HepG2 (cell line): ENCODE measurements around the gene PIGW. TPM values are rescaled to one million over a fixed set of nuclear protein-coding genes. Genes with fewer than 3 reads are reported as not detected.

Source experiments
- ATAC-seq: fragments of 200-7000 bp; cut with Tn5 transposase; 3 replicates; pipeline ENCODE4 v1.9.1; 2020; ENCODE audit warnings: mild to moderate bottlenecking, moderate library complexity
- BruUV-seq: library from RNA; stranded (reverse); fragments of 400-500 nt; replicated peaks from 2 replicates; lab custom pipeline; 2021; lab: Mats Ljungman, UMichigan
- CTCF ChIA-PET: fragments of 300-600 bp; formaldehyde crosslinking; extraction: SDS; loops from one replicate; lab custom pipeline; 2021; ENCODE audit warnings: low total read pairs, inconsistent platforms, low intra/inter-chr PET ratio; lab: Yijun Ruan, JAX
- POLR2A ChIA-PET: fragments of 350-600 bp; sonication (Branson Sonifier 250); formaldehyde crosslinking; loops from one replicate; lab custom pipeline; 2020; ENCODE audit warnings: antibody characterized with exemption, inconsistent platforms; lab: Yijun Ruan, JAX
- DNase-seq: peaks from one replicate; pipeline ENCODE4 v3.0.0-alpha.2; 2015; ENCODE audit warnings: low spot score
- FAIRE-seq: peaks from 3 replicates; lab custom pipeline; 2011; peaks lifted over from hg19 to GRCh38; lab: Jason Lieb, UNC
- H2AFZ ChIP-seq: one replicate; pipeline ENCODE4 v1.6.1; 2011; ENCODE audit warnings: low read length, inconsistent platforms
- H3K27ac ChIP-seq: fragments of 300-600 bp; 3 replicates; pipeline ENCODE4 v1.8.0; 2011; ENCODE audit warnings: mixed run types, mild to moderate bottlenecking, mixed read lengths, low read length, inconsistent platforms; ENCODE audit not compliant: insufficient read depth; ENCODE audit errors: extremely low read length
- H3K27me3 ChIP-seq, 2 experiments: fragments of 200-600 bp in 1 of 2; 2 replicates in 1 of 2; 3 replicates in 1 of 2; pipeline versions ENCODE4 v1.6.0 to v1.8.0; 2011; ENCODE audit warnings: low read length in 2 of 2, mild to moderate bottlenecking in 2 of 2, moderate library complexity in 2 of 2, inconsistent platforms in 1 of 2; ENCODE audit not compliant: insufficient read depth in 2 of 2, control insufficient read depth in 1 of 2
- H3K36me3 ChIP-seq, 2 experiments: fragments of 200-600 bp in 1 of 2; replicated peaks in 1 of 2; 2 replicates in 1 of 2; 3 replicates in 1 of 2; pipeline versions ENCODE4 v1.5.1 to v1.8.0; 2011; ENCODE audit warnings: low read length in 2 of 2, inconsistent platforms in 1 of 2; ENCODE audit not compliant: insufficient read depth in 2 of 2, control insufficient read depth in 1 of 2
- H3K4me1 ChIP-seq: 2 replicates; pipeline ENCODE4 v1.5.1; 2012; ENCODE audit warnings: low read length, inconsistent platforms; ENCODE audit not compliant: insufficient read depth
- H3K4me2 ChIP-seq: 2 replicates; pipeline ENCODE4 v1.6.0; 2011; ENCODE audit warnings: low read depth, low read length, inconsistent platforms
- H3K4me3 ChIP-seq, 3 experiments: fragments of 200-600 bp in 1 of 3; sonication (generic), shearing (Covaris generic) in 1 of 3; replicated peaks in 1 of 3; 2 replicates each; pipeline ENCODE4 v1.5.1; 2011 to 2016; ENCODE audit warnings: low read length in 3 of 3, inconsistent platforms in 2 of 3, low read depth in 2 of 3, mild to moderate bottlenecking in 2 of 3, control low read depth in 1 of 3, mixed read lengths in 1 of 3; ENCODE audit not compliant: insufficient read depth in 1 of 3
- H3K79me2 ChIP-seq: one replicate; pipeline ENCODE4 v1.6.1; 2011; ENCODE audit warnings: low read length, inconsistent platforms; ENCODE audit not compliant: insufficient read depth
- H3K9ac ChIP-seq: 2 replicates; pipeline ENCODE4 v1.6.0; 2011; ENCODE audit warnings: mild to moderate bottlenecking, low read depth, low read length, inconsistent platforms; ENCODE audit not compliant: insufficient read depth
- H3K9me3 ChIP-seq: 2 replicates; pipeline ENCODE4 v1.5.1; 2012; ENCODE audit warnings: mild to moderate bottlenecking, low read length
- H4K20me1 ChIP-seq: 2 replicates; pipeline ENCODE4 v1.6.0; 2011; ENCODE audit warnings: inconsistent platforms, mild to moderate bottlenecking, low read length, moderate library complexity; ENCODE audit not compliant: insufficient read depth
- BRF2 ChIP-seq: sonication (generic); formaldehyde crosslinking; IDR thresholded peaks from 2 replicates; pipeline ENCODE4 v1.8.1; 2022; ENCODE audit warnings: mild to moderate bottlenecking, missing genetic modification reagents
- GPN1 ChIP-seq: sonication (generic); formaldehyde crosslinking; IDR thresholded peaks from 2 replicates; pipeline ENCODE4 v1.5.1; 2020; ENCODE audit warnings: missing genetic modification reagents, borderline replicate concordance
- GTF3A ChIP-seq: sonication (generic); formaldehyde crosslinking; conservative IDR thresholded peaks from 2 replicates; pipeline ENCODE4 v1.4.0; 2020; ENCODE audit warnings: mild to moderate bottlenecking, missing genetic modification reagents
- KDM4B ChIP-seq: sonication (generic); formaldehyde crosslinking; IDR thresholded peaks from 2 replicates; pipeline ENCODE4 v1.4.0; 2020; ENCODE audit warnings: missing genetic modification reagents
- KLF11 ChIP-seq: IDR thresholded peaks from 2 replicates; pipeline ENCODE4 v1.6.1; 2016; ENCODE audit warnings: missing compliant biosample characterization
- SAFB2 ChIP-seq: sonication (generic); formaldehyde crosslinking; IDR thresholded peaks from 2 replicates; pipeline ENCODE4 v1.5.1; 2020; ENCODE audit warnings: missing genetic modification reagents, low read depth, mild to moderate bottlenecking, borderline replicate concordance
- SRSF1 ChIP-seq: fragments of 200-400 bp; formaldehyde crosslinking; optimal IDR thresholded peaks from 2 replicates; pipeline ENCODE3; 2017; ENCODE audit warnings: mild to moderate bottlenecking, low read depth, low read length, moderate library complexity
- ZBTB44 ChIP-seq: sonication (generic); formaldehyde crosslinking; IDR thresholded peaks from 2 replicates; pipeline ENCODE4 v1.4.0; 2020; ENCODE audit warnings: missing genetic modification reagents
- ZC3H13 ChIP-seq: sonication (generic); formaldehyde crosslinking; IDR thresholded peaks from 2 replicates; pipeline ENCODE4 v1.8.1; 2023; ENCODE audit warnings: mild to moderate bottlenecking, missing genetic modification reagents, moderate library complexity
- ZNF337 ChIP-seq: sonication (generic); formaldehyde crosslinking; IDR thresholded peaks from 2 replicates; pipeline ENCODE4 v1.5.1; 2020; ENCODE audit warnings: missing genetic modification reagents, low read depth, mild to moderate bottlenecking, borderline replicate concordance
- ZNF747 ChIP-seq: sonication (generic); formaldehyde crosslinking; IDR thresholded peaks from 2 replicates; pipeline ENCODE4 v1.8.1; 2023; ENCODE audit warnings: missing genetic modification reagents, mild to moderate bottlenecking, borderline replicate concordance
- ZSCAN21 ChIP-seq: sonication (generic); formaldehyde crosslinking; IDR thresholded peaks from 2 replicates; pipeline ENCODE4 v1.8.0; 2022; ENCODE audit warnings: mild to moderate bottlenecking, missing genetic modification reagents, moderate library complexity, borderline replicate concordance
- WGBS: methylation state at CpG from one replicate; pipeline ENCODE4 v1.1.6; 2017; ENCODE audit warnings: low lambda C conversion rate; 5-methylcytosine and 5-hydroxymethylcytosine counted together
- in situ Hi-C: cut with HindIII; loops from 2 replicates; pipeline ENCODE4 v1.10.0; 2017; ENCODE audit warnings: low pct_unique_long_range_greater_than_20kb; ENCODE audit not compliant: extremely low pct_ligation_motif_present
- intact Hi-C: fragments of 100-400 bp; cut with micrococcal nuclease; formaldehyde crosslinking; loops from one replicate; pipeline ENCODE4 v1.10.0; 2022; ENCODE audit not compliant: unreplicated experiment
- polyA plus RNA-seq, 8 experiments: library from polyadenylated mRNA; depleted of rRNA in 3 of 8; stranded (reverse) in 7 of 8; unstranded in 1 of 8; fragments of >200 nt; fragmentation: Illumina TruSeq in 4 of 8; extraction: Trizol in 4 of 8; gene quantifications; 2 replicates each; pipeline versions ENCODE4 v1.2.1 to v1.2.3, GENCODE V29; 2011 to 2016; ENCODE audit warnings: low read depth in 4 of 8, missing spikeins in 1 of 8, mixed read lengths in 1 of 8; ENCODE audit not compliant: insufficient read depth in 1 of 8
- total RNA-seq, 5 experiments: library from RNA; depleted of rRNA; stranded (reverse); fragments of >200 nt; fragmentation: Illumina TruSeq; extraction: Trizol; gene quantifications; 2 replicates each; pipeline ENCODE4 v1.2.3, GENCODE V29; 2016; ENCODE audit warnings: low read depth in 1 of 5
- TF ChIP-seq, protein P1 (sequence below): sonication (generic); formaldehyde crosslinking; conservative IDR thresholded peaks from 2 replicates; pipeline ENCODE4 v1.8.0; 2022; ENCODE audit warnings: low read depth, missing genetic modification reagents

Gene PIGW
- total and polyA plus RNA-seq, 2 of the 13 experiments (the other 11 are each of a cell fraction or from before 2014, with no cell fraction given): 9.0 to 24.0 TPM

GRCh38 chr17:36511216-36511615 is 23.6 kb upstream of the PIGW start (continued):
- no peak for TF ChIP-seq ZC3H13 (CRISPR knock-in tag)
- no peak for TF ChIP-seq SAFB2 (CRISPR knock-in tag)
- TF ChIP-seq BRF2: no peak
- TF ChIP-seq GPN1 (CRISPR knock-in tag): no peak

- POLR2A ChIA-PET: no interaction called here
- Histone ChIP-seq H3K27me3 (no peaks in the 10 kb centered on the region), H3K4me3 (no peak overlapping the region), H2AFZ (no peak overlapping the region), H3K4me2 (no peak overlapping the region), H3K9ac (no peak overlapping the region), H4K20me1 (no peaks in the 10 kb centered on the region; the same call in 1 of the 2 replicates), H3K4me1 (no peaks in the 10 kb centered on the region), H3K9me3 (no peaks in the 10 kb centered on the region), H3K27ac (no peak overlapping the region), H3K36me3 (peaks cover 19 to 47% of the 10 kb centered on the region in 2 experiments), H3K79me2 (no peaks in the 10 kb centered on the region)
- in situ Hi-C loops (no loop called here), intact Hi-C loops (no loop called here)
- 94% methylated on average over 5 of the region's 5 CpGs for WGBS
- ATAC-seq: no peak
- TSS peak; percentile 24 for BruUV-seq
- CTCF ChIA-PET: no interaction called here
- TF ChIP-seq ZNF747: no peak
- no peak for TF ChIP-seq ZSCAN21 (CRISPR knock-in tag)
- no peak for TF ChIP-seq GTF3A
- no peak for TF ChIP-seq KDM4B (CRISPR knock-in tag)
- TF ChIP-seq BRF2: no peak
- TF ChIP-seq SRSF1: no peak
- no peak for TF ChIP-seq ZNF337 (CRISPR knock-in tag)
- TF ChIP-seq KLF11 (CRISPR knock-in tag): no peak
- TF ChIP-seq, protein P1, sequence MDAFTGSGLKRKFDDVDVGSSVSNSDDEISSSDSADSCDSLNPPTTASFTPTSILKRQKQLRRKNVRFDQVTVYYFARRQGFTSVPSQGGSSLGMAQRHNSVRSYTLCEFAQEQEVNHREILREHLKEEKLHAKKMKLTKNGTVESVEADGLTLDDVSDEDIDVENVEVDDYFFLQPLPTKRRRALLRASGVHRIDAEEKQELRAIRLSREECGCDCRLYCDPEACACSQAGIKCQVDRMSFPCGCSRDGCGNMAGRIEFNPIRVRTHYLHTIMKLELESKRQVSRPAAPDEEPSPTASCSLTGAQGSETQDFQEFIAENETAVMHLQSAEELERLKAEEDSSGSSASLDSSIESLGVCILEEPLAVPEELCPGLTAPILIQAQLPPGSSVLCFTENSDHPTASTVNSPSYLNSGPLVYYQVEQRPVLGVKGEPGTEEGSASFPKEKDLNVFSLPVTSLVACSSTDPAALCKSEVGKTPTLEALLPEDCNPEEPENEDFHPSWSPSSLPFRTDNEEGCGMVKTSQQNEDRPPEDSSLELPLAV: no peak
- no peak for TF ChIP-seq ZBTB44 (CRISPR knock-in tag)
- no peak for FAIRE-seq
- no peak for DNase-seq
Observed at GRCh38 chr17:36512641-36513040, 22.1 kb upstream of the PIGW start.
